Endodermal cell (in vitro differentiated cells): ENCODE measurements around the gene HOXD8. TPM values are rescaled to one million over a fixed set of nuclear protein-coding genes. Genes with fewer than 3 reads are reported as not detected.

ENCODE experiments used
- DNase-seq: peaks from one replicate; pipeline ENCODE4 v3.0.0-alpha.2; 2017
- H3K27ac ChIP-seq: 2 replicates; pipeline ENCODE4 v1.5.1; 2013; ENCODE audit warnings: mild to moderate bottlenecking, low read depth, low read length, moderate library complexity
- H3K27me3 ChIP-seq: 2 replicates; pipeline ENCODE4 v1.6.1; 2013; ENCODE audit warnings: mild to moderate bottlenecking, low read length, moderate library complexity; ENCODE audit not compliant: insufficient read depth, control insufficient read depth, poor library complexity, severe bottlenecking
- H3K36me3 ChIP-seq: 2 replicates; pipeline ENCODE4 v1.7.0; 2013; ENCODE audit warnings: mild to moderate bottlenecking, low read length, moderate library complexity; ENCODE audit not compliant: control insufficient read depth, insufficient read depth
- H3K4me1 ChIP-seq: one replicate; pipeline ENCODE4 v1.7.0; 2013; ENCODE audit warnings: low read length; ENCODE audit not compliant: control insufficient read depth, insufficient read depth
- H3K4me3 ChIP-seq: 2 replicates; pipeline ENCODE4 v1.5.1; 2013; ENCODE audit warnings: mild to moderate bottlenecking, low read length, moderate library complexity
- H3K9ac ChIP-seq: 2 replicates; pipeline ENCODE4 v1.6.1; 2013; ENCODE audit warnings: mild to moderate bottlenecking, low read length, moderate library complexity; ENCODE audit not compliant: poor library complexity, severe bottlenecking; ENCODE audit errors: extremely low read depth
- H3K9me3 ChIP-seq: 2 replicates; pipeline ENCODE4 v1.6.1; 2013; ENCODE audit warnings: mild to moderate bottlenecking, low read length, moderate library complexity; ENCODE audit not compliant: control insufficient read depth
- H3K27ac Mint-ChIP-seq: 2 replicates; pipeline ENCODE4 v1.8.0; 2020; ENCODE audit warnings: mixed read lengths
- H3K27me3 Mint-ChIP-seq: 2 replicates; pipeline ENCODE4 v1.8.0; 2021; ENCODE audit warnings: mild to moderate bottlenecking, mixed read lengths; ENCODE audit not compliant: insufficient read depth
- H3K36me3 Mint-ChIP-seq: 2 replicates; pipeline ENCODE4 v1.8.0; 2020; ENCODE audit warnings: low read depth, mixed read lengths
- H3K4me1 Mint-ChIP-seq: 2 replicates; pipeline ENCODE4 v1.8.0; 2020; ENCODE audit warnings: mixed read lengths
- H3K4me3 Mint-ChIP-seq: 2 replicates; pipeline ENCODE4 v1.8.0; 2020; ENCODE audit warnings: mild to moderate bottlenecking, moderate library complexity, mixed read lengths
- H3K9me3 Mint-ChIP-seq: 2 replicates; pipeline ENCODE4 v1.8.0; 2020; ENCODE audit warnings: mild to moderate bottlenecking, mixed read lengths
- CTCF ChIP-seq: fragments of 200-600 bp; sonication (generic); conservative IDR thresholded peaks from 2 replicates; pipeline ENCODE4 v1.5.0; 2021; ENCODE audit warnings: antibody characterized with exemption, mild to moderate bottlenecking
- WGBS, 2 experiments: methylation state at CpG; one replicate each; pipeline versions ENCODE4 v1.1.5 to v1.1.7; 2013; ENCODE audit warnings: missing lambda C conversion rate in 2 of 2, mixed read lengths in 1 of 2; ENCODE audit not compliant: insufficient coverage in 1 of 2, insufficient read length in 1 of 2; 5-methylcytosine and 5-hydroxymethylcytosine counted together
- total RNA-seq, 2 donors: library from RNA; stranded (reverse); fragmentation: NEBNext Ultra II Directional in 1 of 2; extraction: Animal tissue kit (Norgen Biotek cat#: 25700) in 1 of 2; gene quantifications; 2 replicates in 1 of 2; 3 replicates in 1 of 2; pipeline ENCODE4 v1.2.1, GENCODE V29; 2021

The HOXD8 gene
- total RNA-seq, 2 donors from 2014 or later, result not detected

- no peak overlapping the region for H3K4me3 ChIP-seq
- H3K27ac ChIP-seq, result no peak overlapping the region
Observed at GRCh38 chr2:176137906-176138305, 8.4 kb downstream of the HOXD8 start.

GRCh38 chr2:176138526-176138922 lies 9.0 kb downstream of the HOXD8 start:
- 53 to 60% methylated on average over 11 to 14 of the region's 14 CpGs for WGBS, 2 experiments
- no peak for TF ChIP-seq CTCF
- no peak for DNase-seq

More at GRCh38 chr2:176137906-176138305, 8.4 kb downstream of the HOXD8 start:
- Histone ChIP-seq H3K9ac (no peak overlapping the region), H3K36me3 (no peaks in the 10 kb centered on the region), H3K4me1 (peaks cover 3% of the 10 kb centered on the region), H3K27me3 (peaks cover 98% of the 10 kb centered on the region), H3K9me3 (peaks cover 14% of the 10 kb centered on the region)
- H3K9me3 Mint-ChIP-seq, result no peaks in the 10 kb centered on the region
- DNase-seq, result no peak
- no peak overlapping the region for H3K27ac Mint-ChIP-seq
- WGBS, 2 experiments, result 70 to 73% methylated on average over 5 to 8 of the region's 8 CpGs
- TF ChIP-seq CTCF, result no peak
- no peak overlapping the region for H3K4me3 Mint-ChIP-seq
- H3K27me3 Mint-ChIP-seq, result peaks cover 98% of the 10 kb centered on the region
- no peaks in the 10 kb centered on the region for H3K36me3 Mint-ChIP-seq
- H3K4me1 Mint-ChIP-seq, result no peaks in the 10 kb centered on the region

GRCh38 chr2:176138923-176139660 lies 9.6 kb downstream of the HOXD8 start:
- Histone ChIP-seq H3K9ac (no peak overlapping the region), H3K4me1 (peaks cover 3% of the 10 kb centered on the region), H3K27me3 (peaks cover 98% of the 10 kb centered on the region), H3K4me3 (no peak overlapping the region), H3K9me3 (peaks cover 14% of the 10 kb centered on the region), H3K36me3 (no peaks in the 10 kb centered on the region), H3K27ac (no peak overlapping the region)
- peak; percentile 46 for DNase-seq
- H3K9me3 Mint-ChIP-seq, result no peaks in the 10 kb centered on the region
- WGBS, 2 experiments, result 73 to 76% methylated on average over 20 to 28 of the region's 28 CpGs
- no peak for TF ChIP-seq CTCF
- no peak overlapping the region for H3K27ac Mint-ChIP-seq
- H3K4me3 Mint-ChIP-seq, result no peak overlapping the region
- peaks cover 98% of the 10 kb centered on the region for H3K27me3 Mint-ChIP-seq
- H3K36me3 Mint-ChIP-seq, result no peaks in the 10 kb centered on the region
- no peaks in the 10 kb centered on the region for H3K4me1 Mint-ChIP-seq

More at GRCh38 chr2:176138526-176138922, 9.0 kb downstream of the HOXD8 start:
- no peak overlapping the region for H3K27ac Mint-ChIP-seq
- no peak overlapping the region for H3K4me3 Mint-ChIP-seq
- Histone ChIP-seq H3K9ac (no peak overlapping the region), H3K27ac (no peak overlapping the region), H3K4me3 (no peak overlapping the region), H3K9me3 (peaks cover 14% of the 10 kb centered on the region), H3K27me3 (peaks cover 98% of the 10 kb centered on the region), H3K4me1 (peaks cover 3% of the 10 kb centered on the region), H3K36me3 (no peaks in the 10 kb centered on the region)
- H3K9me3 Mint-ChIP-seq, result no peaks in the 10 kb centered on the region
- H3K36me3 Mint-ChIP-seq, result no peaks in the 10 kb centered on the region
- peaks cover 98% of the 10 kb centered on the region for H3K27me3 Mint-ChIP-seq
- H3K4me1 Mint-ChIP-seq, result no peaks in the 10 kb centered on the region
